ENCODE measurements around the gene PLK1. TPM values are rescaled to one million over a fixed set of nuclear protein-coding genes. Genes with fewer than 3 reads are reported as not detected.

The PLK1 gene
- total RNA-seq, 1 donor from 2014 or later = 8.1 TPM

DNA sequence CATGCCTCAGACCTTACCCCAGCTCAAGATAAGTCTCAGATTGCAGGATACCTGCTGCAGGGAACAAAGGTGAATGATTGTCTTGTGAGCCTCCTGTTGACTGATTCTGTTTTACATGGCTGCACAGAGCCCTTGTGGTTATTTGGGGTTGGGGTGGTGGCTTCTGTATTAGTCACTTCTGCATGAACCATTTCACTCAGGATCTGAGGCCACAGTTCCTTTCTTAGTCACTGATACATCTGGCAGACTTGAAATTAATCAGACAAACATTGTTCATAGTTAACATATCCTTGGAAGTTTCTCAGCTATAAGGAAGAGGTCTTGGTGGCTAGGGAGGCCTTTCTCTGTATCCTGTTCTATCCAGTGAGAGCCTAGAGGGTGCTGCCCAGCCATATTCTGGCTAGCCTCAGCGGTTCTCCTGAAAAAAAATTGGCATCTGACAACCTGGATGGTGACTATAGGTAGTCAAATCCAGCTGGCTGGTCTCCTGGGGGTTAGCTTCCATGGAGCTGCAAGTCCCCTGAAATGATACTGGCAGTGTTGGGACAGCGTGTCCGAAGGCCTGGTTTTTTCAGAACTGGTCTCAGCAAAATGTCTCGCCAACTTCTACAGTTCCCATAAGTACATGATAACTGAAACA lies 8.4 kb upstream of the PLK1 start:
- TF ChIP-seq, protein P1, sequence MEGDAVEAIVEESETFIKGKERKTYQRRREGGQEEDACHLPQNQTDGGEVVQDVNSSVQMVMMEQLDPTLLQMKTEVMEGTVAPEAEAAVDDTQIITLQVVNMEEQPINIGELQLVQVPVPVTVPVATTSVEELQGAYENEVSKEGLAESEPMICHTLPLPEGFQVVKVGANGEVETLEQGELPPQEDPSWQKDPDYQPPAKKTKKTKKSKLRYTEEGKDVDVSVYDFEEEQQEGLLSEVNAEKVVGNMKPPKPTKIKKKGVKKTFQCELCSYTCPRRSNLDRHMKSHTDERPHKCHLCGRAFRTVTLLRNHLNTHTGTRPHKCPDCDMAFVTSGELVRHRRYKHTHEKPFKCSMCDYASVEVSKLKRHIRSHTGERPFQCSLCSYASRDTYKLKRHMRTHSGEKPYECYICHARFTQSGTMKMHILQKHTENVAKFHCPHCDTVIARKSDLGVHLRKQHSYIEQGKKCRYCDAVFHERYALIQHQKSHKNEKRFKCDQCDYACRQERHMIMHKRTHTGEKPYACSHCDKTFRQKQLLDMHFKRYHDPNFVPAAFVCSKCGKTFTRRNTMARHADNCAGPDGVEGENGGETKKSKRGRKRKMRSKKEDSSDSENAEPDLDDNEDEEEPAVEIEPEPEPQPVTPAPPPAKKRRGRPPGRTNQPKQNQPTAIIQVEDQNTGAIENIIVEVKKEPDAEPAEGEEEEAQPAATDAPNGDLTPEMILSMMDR (IDR thresholded peaks at IDR 0.05) = no peak
- no peak for TF ChIP-seq POLR2AphosphoS5 (IDR thresholded peaks at IDR 0.05; ENCODE audit: insufficient read depth in 1 of 2, low read depth in 1 of 2)
- TF ChIP-seq POLR2A (IDR thresholded peaks at IDR 0.05) = no peak
- no peak overlapping the region for H3K4me3 ChIP-seq
- DNase-seq (ENCODE audit: extremely low spot score in 2 of 2) = no peak
- no peak overlapping the region for H3K27ac ChIP-seq
- no peaks in the 10 kb centered on the region for H3K27me3 ChIP-seq
- intact Hi-C loops (cut with DNase I) = no loop called here
- H3K9me3 ChIP-seq = no peaks in the 10 kb centered on the region
- no peaks in the 10 kb centered on the region for H3K4me1 ChIP-seq
- H3K36me3 ChIP-seq = peaks cover 0 to 58% of the 10 kb centered on the region in 2 donors

DNA sequence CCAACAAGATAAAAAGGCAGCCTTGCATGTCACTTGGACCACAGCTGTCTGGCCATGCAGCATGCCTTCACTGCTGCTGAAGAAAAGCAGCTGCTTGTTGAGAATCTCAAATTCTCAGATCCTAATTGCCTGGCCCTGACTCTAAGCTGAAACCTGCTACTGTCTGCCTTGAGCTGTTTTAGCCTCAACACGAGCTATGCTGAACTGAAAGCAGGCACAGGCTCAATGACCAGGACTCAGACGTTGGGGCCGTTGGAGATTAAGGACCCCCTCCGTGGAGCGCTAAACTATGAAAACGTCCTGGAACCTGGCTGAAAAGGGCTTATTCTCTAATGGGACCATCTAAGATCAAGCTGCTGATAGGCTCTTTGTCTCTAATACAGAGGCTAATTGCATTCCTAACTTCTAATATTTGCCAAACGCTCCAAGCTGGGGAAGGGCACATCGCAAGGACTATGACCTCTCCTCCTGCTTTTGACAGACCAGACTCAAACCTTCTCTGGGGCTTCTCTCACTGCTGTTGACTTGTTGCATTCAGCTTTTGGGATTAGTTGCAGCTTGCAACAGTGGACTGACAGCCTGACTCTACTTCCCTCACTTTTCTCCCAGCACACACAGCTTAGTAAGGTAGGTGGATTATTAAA lies 4.6 kb upstream of the PLK1 start:
- DNase-seq (ENCODE audit: extremely low spot score in 2 of 2) = no peak
- H3K9me3 ChIP-seq = no peaks in the 10 kb centered on the region
- H3K27ac ChIP-seq = no peak overlapping the region
- no peak for TF ChIP-seq POLR2A (IDR thresholded peaks at IDR 0.05)
- TF ChIP-seq, protein P1 (IDR thresholded peaks at IDR 0.05) = no peak
- no peak for TF ChIP-seq POLR2AphosphoS5 (IDR thresholded peaks at IDR 0.05; ENCODE audit: insufficient read depth in 1 of 2, low read depth in 1 of 2)
- peaks cover 11% of the 10 kb centered on the region for H3K4me1 ChIP-seq
- intact Hi-C loops (cut with DNase I) = no loop called here
- no peak overlapping the region for H3K4me3 ChIP-seq
- no peaks in the 10 kb centered on the region for H3K27me3 ChIP-seq
- peaks cover 0 to 20% of the 10 kb centered on the region in 2 donors for H3K36me3 ChIP-seq

DNA sequence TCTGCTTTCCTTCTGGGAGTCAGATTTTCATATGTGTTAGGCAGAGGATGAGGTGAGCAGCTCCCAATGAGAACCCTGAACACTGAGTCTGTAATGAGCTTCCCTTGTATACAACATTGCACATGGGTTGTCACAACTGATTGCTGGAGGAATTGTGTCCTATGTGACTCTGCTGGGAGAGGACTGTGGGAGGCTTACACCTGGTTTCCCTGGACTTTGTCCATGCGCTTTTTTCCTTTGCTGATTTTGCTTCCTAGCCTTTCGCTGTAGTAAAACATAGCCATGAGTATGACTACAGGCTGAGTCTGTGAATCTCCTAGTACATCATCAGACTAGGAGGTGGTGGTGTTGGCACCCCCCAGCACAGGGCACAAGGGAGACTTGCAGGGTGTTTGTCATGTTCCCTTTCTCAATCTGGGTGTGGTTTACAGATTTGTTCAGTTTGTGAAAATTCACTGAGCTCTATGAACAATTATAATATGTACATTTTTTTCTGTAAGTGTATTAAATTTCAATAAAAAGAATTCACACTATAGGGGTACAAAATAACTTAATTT lies 1.7 kb upstream of the PLK1 start:
- DNase-seq (ENCODE audit: extremely low spot score in 2 of 2) = no peak
- H3K4me1 ChIP-seq = peaks cover 20% of the 10 kb centered on the region
- no peak overlapping the region for H3K27ac ChIP-seq
- no peaks in the 10 kb centered on the region for H3K9me3 ChIP-seq
- H3K4me3 ChIP-seq = no peak overlapping the region
- intact Hi-C loops (cut with DNase I) = no loop called here
- H3K36me3 ChIP-seq = peaks cover 0 to 7% of the 10 kb centered on the region in 2 donors
- TF ChIP-seq, protein P1 (IDR thresholded peaks at IDR 0.05) = no peak
- TF ChIP-seq POLR2AphosphoS5 (IDR thresholded peaks at IDR 0.05; ENCODE audit: insufficient read depth in 1 of 2, low read depth in 1 of 2) (no peak), POLR2A (IDR thresholded peaks at IDR 0.05) (no peak)
- no peaks in the 10 kb centered on the region for H3K27me3 ChIP-seq

DNA sequence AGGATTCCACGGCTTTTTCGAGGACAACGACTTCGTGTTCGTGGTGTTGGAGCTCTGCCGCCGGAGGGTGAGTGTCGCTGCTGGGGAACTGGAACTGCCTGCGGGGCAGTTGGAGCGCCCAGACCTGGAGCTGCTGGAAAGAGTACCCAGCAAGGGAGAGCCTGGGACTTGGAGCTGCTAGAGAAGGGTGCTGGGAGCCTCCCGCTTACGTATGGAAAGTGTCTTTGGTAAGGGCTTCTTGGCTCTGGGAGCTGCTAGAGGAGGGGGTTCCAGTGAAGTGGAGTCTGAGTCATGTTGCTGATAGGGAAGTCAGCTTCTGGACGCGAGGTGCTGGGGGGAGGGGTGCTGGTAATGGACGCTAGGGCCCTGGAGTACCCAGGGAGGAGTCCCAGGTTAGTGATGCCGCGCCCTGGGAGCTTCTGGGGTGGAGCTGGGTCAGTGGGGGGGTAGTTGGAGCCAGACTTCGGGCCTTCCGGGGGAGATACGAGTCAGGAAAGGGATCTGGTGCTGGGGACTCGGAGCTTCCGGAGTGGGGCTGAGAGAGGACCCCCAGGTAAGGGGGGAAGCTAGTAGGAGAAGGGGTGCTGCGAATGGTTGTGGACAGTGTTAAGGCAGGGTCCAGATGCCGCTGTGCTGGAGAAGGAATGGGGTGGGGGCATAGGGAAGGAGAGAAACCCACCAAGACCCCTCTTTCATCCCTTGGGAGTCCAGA lies 741 bp downstream of the PLK1 start:
- Histone ChIP-seq H3K4me1 (peaks cover 20% of the 10 kb centered on the region), H3K27me3 (no peaks in the 10 kb centered on the region), H3K4me3 (peak overlapping the region; percentile 48 to 57), H3K36me3 (peaks cover 0 to 11% of the 10 kb centered on the region in 2 donors), H3K27ac (no peak overlapping the region), H3K9me3 (no peaks in the 10 kb centered on the region)
- TF ChIP-seq, protein P1 (IDR thresholded peaks at IDR 0.05) = no peak
- TF ChIP-seq POLR2A (IDR thresholded peaks at IDR 0.05) (no peak), POLR2AphosphoS5 (IDR thresholded peaks at IDR 0.05; ENCODE audit: insufficient read depth in 1 of 2, low read depth in 1 of 2) (no peak)
- no peak for DNase-seq (ENCODE audit: extremely low spot score in 2 of 2)
- intact Hi-C loops (cut with DNase I) = no loop called here

All from vagina (tissue), 2 donors.